Mesendoderm (in vitro differentiated cells): ENCODE data around the gene VPS4A. TPM values are rescaled to one million over a fixed set of nuclear protein-coding genes. Genes with fewer than 3 reads are reported as not detected.

Experiments used
- DNase-seq: peaks from one replicate; pipeline ENCODE4 v3.0.0; 2013
- H2AK5ac ChIP-seq: 2 replicates; pipeline ENCODE4 v1.6.1; 2013; ENCODE audit warnings: low read length, inconsistent platforms
- H2BK120ac ChIP-seq: 2 replicates; pipeline ENCODE4 v1.6.1; 2013; ENCODE audit warnings: low read depth, mild to moderate bottlenecking, low read length, moderate library complexity, mixed read lengths
- H2BK15ac ChIP-seq: replicated peaks from 2 replicates; pipeline ENCODE4 v1.6.1; 2013; ENCODE audit warnings: low read depth, mild to moderate bottlenecking, moderate library complexity
- H2BK5ac ChIP-seq: 2 replicates; pipeline ENCODE4 v1.6.1; 2013; ENCODE audit warnings: low read length, inconsistent platforms
- H3K18ac ChIP-seq: 2 replicates; pipeline ENCODE4 v1.6.1; 2013; ENCODE audit warnings: mild to moderate bottlenecking, low read length, mixed read lengths
- H3K23ac ChIP-seq: one replicate; pipeline ENCODE4 v1.6.1; 2013; ENCODE audit warnings: low read length
- H3K27ac ChIP-seq: 2 replicates; pipeline ENCODE4 v1.5.1; 2013; ENCODE audit warnings: low read depth, mild to moderate bottlenecking, inconsistent platforms, low read length, moderate library complexity
- H3K27me3 ChIP-seq: 2 replicates; pipeline ENCODE4 v1.6.1; 2013; ENCODE audit warnings: low read length, control low read depth, mild to moderate bottlenecking, inconsistent platforms; ENCODE audit not compliant: insufficient read depth, poor library complexity
- H3K36me3 ChIP-seq: 2 replicates; pipeline ENCODE4 v1.6.1; 2013; ENCODE audit warnings: low read length, inconsistent platforms; ENCODE audit not compliant: control insufficient read depth, insufficient read depth
- H3K4ac ChIP-seq: one replicate; pipeline ENCODE4 v1.6.1; 2013; ENCODE audit warnings: low read depth, mild to moderate bottlenecking, low read length, moderate library complexity
- H3K4me1 ChIP-seq: 2 replicates; pipeline ENCODE4 v1.6.1; 2013; ENCODE audit warnings: low read depth, low read length, inconsistent platforms; ENCODE audit not compliant: control insufficient read depth
- H3K4me2 ChIP-seq: 2 replicates; pipeline ENCODE4 v1.6.1; 2013; ENCODE audit warnings: low read length
- H3K4me3 ChIP-seq: 2 replicates; pipeline ENCODE4 v1.5.1; 2013; ENCODE audit warnings: mild to moderate bottlenecking, low read length
- H3K56ac ChIP-seq: one replicate; pipeline ENCODE4 v1.6.1; 2013; ENCODE audit warnings: low read length
- H3K79me1 ChIP-seq: 2 replicates; pipeline ENCODE4 v1.6.1; 2013; ENCODE audit warnings: low read length, inconsistent platforms
- H3K79me2 ChIP-seq: 2 replicates; pipeline ENCODE4 v1.6.1; 2013; ENCODE audit warnings: mild to moderate bottlenecking, low read length; ENCODE audit not compliant: control insufficient read depth, insufficient read depth
- H3K9ac ChIP-seq: 2 replicates; pipeline ENCODE4 v1.6.1; 2013; ENCODE audit warnings: low read length, inconsistent platforms
- H4K5ac ChIP-seq: one replicate; pipeline ENCODE4 v1.6.1; 2013; ENCODE audit warnings: low read length
- H4K8ac ChIP-seq: one replicate; pipeline ENCODE4 v1.6.1; 2013; ENCODE audit warnings: low read depth, mild to moderate bottlenecking, control low read depth, low read length, moderate library complexity
- WGBS: extraction: QIAGEN DNeasy Blood & Tissue Kit; methylation state at CpG from one replicate; pipeline ENCODE4 v1.1.7; 2013; ENCODE audit warnings: low lambda C conversion rate, missing lambda C conversion rate; ENCODE audit not compliant: insufficient coverage; ENCODE audit errors: extremely low coverage; 5-methylcytosine and 5-hydroxymethylcytosine counted together
- polyA plus RNA-seq, 2 experiments: library from polyadenylated mRNA; stranded (reverse); fragments of 200-250 nt; gene quantifications; one replicate each; pipeline ENCODE4 v1.2.3, GENCODE V29; 2013

Gene VPS4A
- polyA plus RNA-seq (2013, experiment 1 of 2): 33.5 TPM
- 35.0 TPM for polyA plus RNA-seq (2013, experiment 2 of 2)

DNA sequence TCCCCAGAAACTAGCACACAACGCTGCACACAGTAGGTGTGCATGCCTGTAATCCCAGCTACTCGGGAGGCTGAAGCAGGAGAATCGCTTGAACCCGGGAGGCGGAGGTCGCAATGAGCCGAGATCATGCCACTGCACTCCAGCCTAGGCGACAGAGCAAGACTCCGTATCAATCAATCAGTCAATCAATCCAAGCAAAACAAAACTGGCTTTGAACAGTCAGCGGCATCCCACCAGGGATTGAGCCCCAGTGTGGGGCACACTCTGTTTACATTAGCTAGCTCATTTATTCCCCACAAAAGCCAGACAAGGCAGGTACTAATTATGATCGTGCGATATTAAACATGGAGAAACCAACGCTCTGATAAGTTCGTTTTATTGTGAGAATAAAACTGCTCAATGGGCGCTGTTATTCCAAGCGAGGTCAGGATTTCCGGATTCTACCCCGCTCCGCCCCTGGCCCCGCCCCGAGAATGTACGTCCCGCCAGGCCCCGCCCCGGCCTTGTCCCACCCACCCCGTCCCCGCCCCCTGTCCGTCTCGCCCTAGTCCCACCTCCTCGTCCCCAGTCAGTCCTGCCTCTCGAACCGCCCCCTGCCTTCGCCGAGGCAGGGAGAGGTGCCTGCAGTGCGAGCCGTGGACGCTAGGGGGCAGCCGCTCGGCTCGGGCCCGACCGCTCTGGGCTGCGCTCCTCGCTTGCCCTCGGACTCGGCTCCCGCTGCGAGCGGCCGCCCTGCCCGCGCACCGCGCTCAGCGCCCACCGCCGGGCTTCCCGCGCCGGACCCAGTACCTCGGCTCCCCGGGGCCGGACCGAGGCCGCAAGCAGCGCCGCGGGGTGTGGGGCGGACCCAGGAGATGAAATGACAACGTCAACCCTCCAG, at the start of gene VPS4A:
Gene VPS4A, plus strand, starts transcription at position 698 of the 880 bp plus-strand sequence. Its CDS starts 162 bp downstream, at position 860.
- Histone ChIP-seq H2BK5ac (no peak within 1 kb of the TSS), H3K79me1 (peaks cover 7% of the 10 kb centered on the region), H3K4ac (peak within 1 kb of the TSS; percentile 42), H3K9ac (peak within 1 kb of the TSS; percentile 93), H3K79me2 (peaks cover 7% of the 10 kb centered on the region), H3K56ac (peak within 1 kb of the TSS; percentile 92), H3K23ac (peak within 1 kb of the TSS; percentile 48), H2BK15ac (no peak within 1 kb of the TSS), H3K18ac (peak within 1 kb of the TSS; percentile 86), H3K4me3 (peak within 1 kb of the TSS; percentile 77), H4K5ac (no peak within 1 kb of the TSS), H3K4me2 (peak within 1 kb of the TSS; percentile 90), H3K4me1 (no peaks in the 10 kb centered on the region), H3K27me3 (no peaks in the 10 kb centered on the region), H2BK120ac (no peak within 1 kb of the TSS), H3K36me3 (peaks cover 1% of the 10 kb centered on the region), H4K8ac (no peak within 1 kb of the TSS), H3K27ac (peak within 1 kb of the TSS; percentile 76), H2AK5ac (no peak within 1 kb of the TSS)
- DNase-seq: peak; percentile 97
- no CpG with 5 or more reads among the region's 70 CpGs for WGBS

GRCh38 chr16:69266334-69267063, 44.7 kb upstream of the VPS4A start:
- Histone ChIP-seq H3K27me3 (no peaks in the 10 kb centered on the region), H2AK5ac (no peak overlapping the region), H3K23ac (no peak overlapping the region), H2BK15ac (no peak overlapping the region), H4K5ac (no peak overlapping the region), H3K36me3 (no peaks in the 10 kb centered on the region), H3K4ac (no peak overlapping the region), H2BK5ac (no peak overlapping the region), H3K4me3 (no peak overlapping the region), H3K4me2 (no peak overlapping the region), H3K27ac (no peak overlapping the region), H3K4me1 (no peaks in the 10 kb centered on the region), H2BK120ac (no peak overlapping the region), H4K8ac (no peak overlapping the region), H3K79me2 (no peaks in the 10 kb centered on the region), H3K79me1 (no peaks in the 10 kb centered on the region), H3K9ac (no peak overlapping the region), H3K56ac (no peak overlapping the region), H3K18ac (no peak overlapping the region)
- DNase-seq: no peak
- no CpG with 5 or more reads among the region's 4 CpGs for WGBS

GRCh38 chr16:69267633-69268032, 43.5 kb upstream of the VPS4A start:
- no peak overlapping the region for H2BK120ac ChIP-seq
- no peaks in the 10 kb centered on the region for H3K4me1 ChIP-seq
- H3K23ac ChIP-seq: no peak overlapping the region
- WGBS: no CpG with 5 or more reads among the region's 4 CpGs
- no peak for DNase-seq
- no peak overlapping the region for H2BK5ac ChIP-seq
- H3K9ac ChIP-seq: no peak overlapping the region
- H3K18ac ChIP-seq: no peak overlapping the region
- no peaks in the 10 kb centered on the region for H3K36me3 ChIP-seq
- no peak overlapping the region for H4K5ac ChIP-seq
- H3K4ac ChIP-seq: no peak overlapping the region
- H3K4me3 ChIP-seq: no peak overlapping the region
- H2AK5ac ChIP-seq: no peak overlapping the region
- no peak overlapping the region for H3K27ac ChIP-seq
- no peak overlapping the region for H3K4me2 ChIP-seq
- no peak overlapping the region for H3K56ac ChIP-seq
- H2BK15ac ChIP-seq: no peak overlapping the region
- H4K8ac ChIP-seq: no peak overlapping the region
- no peaks in the 10 kb centered on the region for H3K79me1 ChIP-seq
- H3K79me2 ChIP-seq: no peaks in the 10 kb centered on the region
- H3K27me3 ChIP-seq: no peaks in the 10 kb centered on the region

DNA sequence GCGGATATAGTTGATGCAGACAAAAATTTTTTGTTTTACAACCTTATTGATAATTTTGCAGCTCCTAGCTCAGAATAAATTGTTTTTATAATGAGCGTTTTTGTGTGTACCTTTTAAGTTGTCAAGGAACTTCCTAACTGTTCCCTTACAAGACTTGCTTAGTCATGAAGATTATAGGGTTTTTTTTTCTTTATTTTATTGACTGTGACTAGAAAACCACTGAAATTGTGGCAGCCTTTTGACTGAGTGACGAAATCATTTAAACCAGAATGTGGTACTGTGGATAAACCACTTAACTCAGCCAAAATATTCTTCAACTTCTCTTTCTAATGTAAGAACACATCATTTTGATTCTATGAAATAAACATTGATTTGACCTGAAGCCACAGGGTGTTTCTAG, 40.8 kb upstream of the VPS4A start:
- Histone ChIP-seq H4K8ac (no peak overlapping the region), H3K9ac (no peak overlapping the region), H3K4me3 (no peak overlapping the region), H3K18ac (no peak overlapping the region), H2BK5ac (no peak overlapping the region), H3K56ac (no peak overlapping the region), H3K4me2 (no peak overlapping the region), H2AK5ac (no peak overlapping the region), H3K79me1 (no peaks in the 10 kb centered on the region), H2BK120ac (no peak overlapping the region), H3K23ac (no peak overlapping the region), H3K4ac (no peak overlapping the region), H3K27me3 (no peaks in the 10 kb centered on the region), H3K27ac (no peak overlapping the region), H3K79me2 (no peaks in the 10 kb centered on the region), H3K4me1 (no peaks in the 10 kb centered on the region), H4K5ac (no peak overlapping the region), H3K36me3 (no peaks in the 10 kb centered on the region), H2BK15ac (no peak overlapping the region)
- WGBS: no CpG with 5 or more reads among the region's 3 CpGs
- DNase-seq: no peak

DNA sequence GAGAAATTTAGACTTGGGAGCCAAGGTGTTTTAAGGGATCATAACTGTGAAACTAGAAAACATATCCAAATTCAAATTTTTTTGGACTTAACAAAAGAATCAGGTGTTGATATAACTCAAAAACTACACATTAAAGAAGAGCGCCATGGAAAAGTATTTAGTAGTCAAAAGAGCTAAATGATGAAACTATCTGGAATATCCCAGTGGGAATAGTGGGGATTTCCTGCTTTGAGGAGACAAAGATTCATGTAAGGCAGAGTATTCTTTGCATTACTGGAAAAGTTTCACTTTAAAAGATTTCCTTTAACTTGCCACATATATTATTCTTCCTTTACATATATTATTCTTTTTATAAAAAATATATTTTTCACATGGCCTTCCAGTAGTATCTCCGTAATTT, 40.3 kb upstream of the VPS4A start:
- Histone ChIP-seq H3K4me2 (no peak overlapping the region), H4K5ac (no peak overlapping the region), H2BK120ac (no peak overlapping the region), H3K79me1 (no peaks in the 10 kb centered on the region), H3K27ac (no peak overlapping the region), H3K4me1 (no peaks in the 10 kb centered on the region), H2AK5ac (no peak overlapping the region), H3K4ac (no peak overlapping the region), H3K27me3 (no peaks in the 10 kb centered on the region), H2BK5ac (no peak overlapping the region), H3K23ac (no peak overlapping the region), H2BK15ac (no peak overlapping the region), H3K18ac (no peak overlapping the region), H3K9ac (no peak overlapping the region), H3K56ac (no peak overlapping the region), H4K8ac (no peak overlapping the region), H3K79me2 (no peaks in the 10 kb centered on the region), H3K4me3 (no peak overlapping the region), H3K36me3 (no peaks in the 10 kb centered on the region)
- DNase-seq: no peak
- 100% methylated on average over 1 of the region's 2 CpGs for WGBS
